ENCODE measurements around the gene ARL6IP4. TPM values are rescaled to one million over a fixed set of nuclear protein-coding genes. Genes with fewer than 3 reads are reported as not detected.

ARL6IP4 gene
- total RNA-seq, 4 donors from 2014 or later = 123 to 175 (median 156) TPM

DNA sequence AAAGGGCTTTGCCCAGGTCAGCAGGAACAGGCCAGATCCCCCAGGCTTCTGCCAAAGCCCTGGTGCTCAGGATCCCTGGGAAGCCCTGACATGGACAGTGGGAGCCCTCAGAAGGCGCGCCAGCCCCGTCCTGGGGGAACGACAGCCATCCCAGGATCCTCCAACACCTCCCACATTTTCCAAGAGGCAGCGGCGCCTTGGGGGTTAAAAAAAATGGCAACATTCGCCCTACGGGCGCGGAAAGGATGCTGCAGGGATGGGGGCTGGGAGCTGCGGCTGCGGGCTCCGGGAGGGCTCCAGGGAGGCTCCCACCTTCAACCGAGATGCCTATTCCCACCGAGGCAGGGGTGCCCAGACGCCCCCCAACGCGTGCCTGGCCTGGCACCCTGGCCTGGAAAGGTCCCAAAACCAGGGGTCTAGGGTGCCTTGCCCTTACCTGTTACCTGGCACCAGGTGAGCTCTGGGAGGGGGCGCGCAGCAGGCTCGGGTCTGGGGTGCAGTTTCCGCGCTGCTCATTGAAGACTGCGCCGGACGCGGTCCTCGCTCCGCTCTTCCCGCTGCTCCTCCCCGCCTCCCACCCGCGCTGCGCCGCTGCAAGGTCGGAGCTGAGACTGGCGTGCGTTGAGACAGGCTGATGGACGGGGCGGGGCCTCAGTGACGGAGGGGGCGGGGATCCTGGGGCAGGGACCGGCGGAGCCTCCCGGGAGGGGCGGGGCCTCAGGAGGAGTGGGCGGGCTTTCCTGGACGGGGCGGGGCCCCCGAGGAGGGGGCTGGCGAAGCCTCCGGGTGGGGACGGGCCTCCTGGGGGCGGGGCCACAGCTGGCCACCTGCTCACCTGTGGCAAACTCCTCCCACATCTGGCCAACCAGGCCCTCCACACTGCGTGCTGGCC is 14.4 kb upstream of the ARL6IP4 start, which contains the start of gene ABCB9:
ABCB9 (minus strand) TSS at position 613 of the 892 bp plus-strand sequence. CDS start 6,228 bp downstream, outside the sequence.
- H3K9me3 ChIP-seq = no peaks in the 10 kb centered on the region
- TF ChIP-seq, protein P1, sequence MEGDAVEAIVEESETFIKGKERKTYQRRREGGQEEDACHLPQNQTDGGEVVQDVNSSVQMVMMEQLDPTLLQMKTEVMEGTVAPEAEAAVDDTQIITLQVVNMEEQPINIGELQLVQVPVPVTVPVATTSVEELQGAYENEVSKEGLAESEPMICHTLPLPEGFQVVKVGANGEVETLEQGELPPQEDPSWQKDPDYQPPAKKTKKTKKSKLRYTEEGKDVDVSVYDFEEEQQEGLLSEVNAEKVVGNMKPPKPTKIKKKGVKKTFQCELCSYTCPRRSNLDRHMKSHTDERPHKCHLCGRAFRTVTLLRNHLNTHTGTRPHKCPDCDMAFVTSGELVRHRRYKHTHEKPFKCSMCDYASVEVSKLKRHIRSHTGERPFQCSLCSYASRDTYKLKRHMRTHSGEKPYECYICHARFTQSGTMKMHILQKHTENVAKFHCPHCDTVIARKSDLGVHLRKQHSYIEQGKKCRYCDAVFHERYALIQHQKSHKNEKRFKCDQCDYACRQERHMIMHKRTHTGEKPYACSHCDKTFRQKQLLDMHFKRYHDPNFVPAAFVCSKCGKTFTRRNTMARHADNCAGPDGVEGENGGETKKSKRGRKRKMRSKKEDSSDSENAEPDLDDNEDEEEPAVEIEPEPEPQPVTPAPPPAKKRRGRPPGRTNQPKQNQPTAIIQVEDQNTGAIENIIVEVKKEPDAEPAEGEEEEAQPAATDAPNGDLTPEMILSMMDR (IDR thresholded peaks at IDR 0.05 in 4 of 5, conservative IDR thresholded peaks at IDR 0.05 in 1 of 5) = no peak
- TF ChIP-seq POLR2A (IDR thresholded peaks at IDR 0.05) = peak; percentile 24 to 41
- H3K27me3 ChIP-seq = no peaks in the 10 kb centered on the region
- ATAC-seq = peak; percentile 86 to 94
- in situ Hi-C loops (cut with MboI; ENCODE audit: low sequenced_read_pairs in 4 of 4) = no loop called here
- peak within 1 kb of the TSS; percentile 51 to 69 (median 62) for H3K4me3 ChIP-seq
- H3K4me1 ChIP-seq = peaks cover 8% of the 10 kb centered on the region in 2 donors
- H3K27ac ChIP-seq = peak within 1 kb of the TSS in 3 of 4 donors; percentile 49 to 54 (median 52)
- H3K36me3 ChIP-seq = no peaks in the 10 kb centered on the region
- peak; percentile 74 to 86 for DNase-seq
- intact Hi-C loops (cut with DNase I; ENCODE audit: low total_unique reads) = no loop called here

DNA sequence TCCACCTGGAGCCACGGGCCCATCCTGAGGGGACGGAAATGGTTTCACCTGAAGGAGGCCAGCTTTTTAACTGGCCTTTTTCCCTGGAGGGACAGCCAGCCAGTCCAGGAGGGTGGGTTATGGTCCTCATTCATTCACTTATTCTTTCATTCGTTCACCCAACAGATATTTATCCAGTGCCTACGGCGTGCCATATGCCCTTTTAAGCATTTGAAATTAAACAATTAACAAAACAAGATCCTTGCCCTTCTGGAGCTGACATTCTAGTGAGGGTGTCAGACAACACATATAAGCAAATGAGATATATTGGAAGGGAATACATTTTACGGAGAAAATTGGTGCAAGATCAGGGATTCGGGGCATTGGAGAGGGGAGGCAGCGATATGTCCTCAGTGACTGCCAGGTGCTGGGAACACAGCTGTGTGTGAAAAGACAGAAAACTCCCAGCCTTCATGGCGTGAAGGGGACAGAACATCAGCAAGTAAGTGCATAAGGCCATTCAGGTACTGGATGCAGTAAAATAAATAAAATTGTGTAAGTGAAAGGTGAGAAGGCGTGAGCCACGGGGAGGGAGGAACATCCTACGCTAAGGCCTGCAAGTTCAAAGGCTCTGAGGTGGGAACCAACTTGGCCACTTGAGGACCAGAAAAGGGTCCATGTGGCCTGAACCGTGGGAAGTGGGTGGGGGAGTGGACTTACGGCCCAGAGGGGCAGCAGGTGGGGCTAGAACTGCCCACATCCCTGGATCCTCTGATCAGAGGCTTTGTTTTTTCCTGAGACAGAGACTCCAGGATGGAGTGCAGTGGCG is 13.5 kb upstream of the ARL6IP4 start:
- peak overlapping the region in 3 of 4 donors; percentile 58 to 69 (median 67) for H3K4me3 ChIP-seq

DNA sequence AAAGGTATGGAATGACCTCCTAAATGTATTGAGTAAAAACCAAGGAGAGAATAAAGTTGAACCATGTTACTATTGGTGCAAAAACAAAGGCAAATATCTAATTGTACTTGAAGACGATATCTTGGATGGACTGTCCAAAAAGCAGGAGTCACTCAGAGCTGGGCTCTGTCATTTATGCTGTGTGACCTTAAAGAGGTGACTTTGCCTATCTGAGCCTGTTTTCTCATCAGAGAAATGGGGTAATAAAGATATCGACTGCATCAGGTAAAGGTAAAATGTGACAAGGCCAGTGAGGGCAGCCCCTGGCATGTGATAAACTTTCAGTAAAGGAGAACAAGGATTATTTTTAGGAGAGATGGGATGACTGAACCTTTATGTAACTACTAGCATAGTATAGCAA is 12.4 kb upstream of the ARL6IP4 start:
- intact Hi-C loops (cut with DNase I; ENCODE audit: low total_unique reads) = no loop called here
- no peak for DNase-seq
- Histone ChIP-seq H3K27ac (no peak overlapping the region), H3K4me3 (no peak overlapping the region), H3K27me3 (no peaks in the 10 kb centered on the region), H3K9me3 (no peaks in the 10 kb centered on the region), H3K36me3 (no peaks in the 10 kb centered on the region), H3K4me1 (peaks cover 8% of the 10 kb centered on the region in 2 donors)
- ATAC-seq = no peak
- in situ Hi-C loops (cut with MboI; ENCODE audit: low sequenced_read_pairs in 4 of 4) = no loop called here
- no peak for TF ChIP-seq POLR2A (IDR thresholded peaks at IDR 0.05)
- TF ChIP-seq, protein P1 (IDR thresholded peaks at IDR 0.05 in 4 of 5, conservative IDR thresholded peaks at IDR 0.05 in 1 of 5) = no peak

More for the DNA sequence above, 13.5 kb upstream of the ARL6IP4 start:
- intact Hi-C loops (cut with DNase I; ENCODE audit: low total_unique reads) = no loop called here
- in situ Hi-C loops (cut with MboI; ENCODE audit: low sequenced_read_pairs in 4 of 4) = no loop called here
- Histone ChIP-seq H3K27ac (peak overlapping the region in 3 of 4 donors; percentile 23 to 52 (median 49)), H3K27me3 (no peaks in the 10 kb centered on the region), H3K4me1 (peaks cover 8% of the 10 kb centered on the region in 2 donors), H3K9me3 (no peaks in the 10 kb centered on the region), H3K36me3 (no peaks in the 10 kb centered on the region)
- TF ChIP-seq, protein P1 (IDR thresholded peaks at IDR 0.05 in 4 of 5, conservative IDR thresholded peaks at IDR 0.05 in 1 of 5) = no peak
- TF ChIP-seq POLR2A (IDR thresholded peaks at IDR 0.05) = no peak
- no peak for ATAC-seq
- DNase-seq = no peak

DNA sequence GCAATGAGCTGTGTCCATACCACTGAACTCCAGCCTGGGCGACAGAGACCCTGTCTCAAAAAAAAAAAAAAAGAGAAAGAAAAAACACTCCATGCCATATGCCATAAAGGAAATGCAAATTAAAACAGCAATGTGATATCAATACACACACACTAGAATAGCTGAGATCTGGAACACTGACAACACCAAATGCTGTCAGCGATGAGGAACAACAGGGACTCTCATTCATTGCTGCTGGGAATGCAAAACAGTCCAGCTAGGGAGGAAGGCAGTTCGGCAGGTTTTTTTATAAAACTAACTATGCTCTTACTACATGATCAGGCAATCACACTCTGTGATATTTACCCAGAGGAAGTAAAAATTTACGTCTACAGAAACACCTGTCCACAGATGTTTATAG is 10.8 kb upstream of the ARL6IP4 start:
- in situ Hi-C loops (cut with MboI; ENCODE audit: low sequenced_read_pairs in 4 of 4) = loop anchor here in 1 of 4 donors (10.0 kb wide), 1 partner anchor 265 kb away; the partner anchor contains the start of genes MPHOSPH9 and MTRFR
- no peak for TF ChIP-seq POLR2A (IDR thresholded peaks at IDR 0.05)
- TF ChIP-seq, protein P1 (IDR thresholded peaks at IDR 0.05 in 4 of 5, conservative IDR thresholded peaks at IDR 0.05 in 1 of 5) = no peak
- ATAC-seq (no peak), DNase-seq (no peak)
- intact Hi-C loops (cut with DNase I; ENCODE audit: low total_unique reads) = loop anchor here (10.0 kb wide), 1 partner anchor 395 kb away; the partner anchor contains the start of gene SBNO1
- Histone ChIP-seq H3K4me3 (no peak overlapping the region), H3K36me3 (no peaks in the 10 kb centered on the region), H3K4me1 (peaks cover 13 to 16% of the 10 kb centered on the region in 2 donors), H3K9me3 (no peaks in the 10 kb centered on the region), H3K27me3 (no peaks in the 10 kb centered on the region), H3K27ac (no peak overlapping the region)
